ENCODE results near the gene FAM83E. TPM values are rescaled to one million over a fixed set of nuclear protein-coding genes. Genes with fewer than 3 reads are reported as not detected.

Gene FAM83E
- total and polyA plus RNA-seq, 10 of the 15 experiments (the other 5 are each of a cell fraction or from before 2014, with no cell fraction given) = 0.14 to 2.5 (median 0.33) TPM; not detected in 4

DNA sequence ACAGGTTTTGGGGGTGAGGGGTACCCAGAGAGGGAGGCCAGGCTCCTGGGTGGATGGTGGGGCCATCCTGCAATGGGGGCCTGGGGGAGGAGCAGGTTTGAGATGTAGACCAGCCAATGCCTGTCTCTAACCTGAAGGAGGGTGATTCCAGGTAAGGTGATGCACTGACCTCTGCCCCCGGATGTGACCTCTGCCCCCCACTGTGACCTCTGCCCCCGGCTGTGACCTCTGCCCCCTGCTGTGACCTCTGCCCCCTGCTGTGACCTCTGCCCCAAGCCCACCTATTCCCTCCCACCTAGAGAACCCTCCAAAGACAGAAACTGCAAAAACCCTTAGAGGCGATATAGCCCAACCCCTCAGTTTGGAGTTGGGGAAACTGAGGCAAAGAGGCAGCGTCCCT, 18.6 kb downstream of the FAM83E start:
- Histone ChIP-seq H3K79me2 (ENCODE audit: control insufficient read depth, insufficient read depth, low read length) (no peaks in the 10 kb centered on the region; the same call in 1 of the 2 replicates), H3K4me1 (ENCODE audit: control insufficient read depth, insufficient read depth, low read length) (peaks cover 6% of the 10 kb centered on the region; the same call in 1 of the 2 replicates), H3K4me2 (ENCODE audit: control insufficient read depth, insufficient read depth) (peak overlapping the region; percentile 69), H3K27me3 (replicated peaks in 1 of 2; ENCODE audit: control insufficient read depth in 2 of 2, insufficient read depth in 2 of 2, low read length in 1 of 2) (peaks cover 0 to 2% of the 10 kb centered on the region in 2 experiments; a peak in 1 of 4 replicates), H3K9me3 (replicated peaks; ENCODE audit: control insufficient read depth, insufficient read depth, low read length) (no peaks in the 10 kb centered on the region), H3K9ac (ENCODE audit: control insufficient read depth, insufficient read depth, low read length) (no peak overlapping the region), H2AFZ (ENCODE audit: control insufficient read depth, low read depth, low read length) (no peak overlapping the region), H4K20me1 (ENCODE audit: control insufficient read depth, insufficient read depth) (no peaks in the 10 kb centered on the region), H3K27ac (ENCODE audit: control insufficient read depth, insufficient read depth) (no peak overlapping the region), H3K4me3 (no peak overlapping the region), H3K36me3 (ENCODE audit: control insufficient read depth in 2 of 2, insufficient read depth in 2 of 2, low read length in 1 of 2) (no peaks in the 10 kb centered on the region)
- no peak for DNase-seq (ENCODE audit: low read depth, low spot score)
- no TSS peak for BruUV-seq (replicated peaks)
- no peak for FAIRE-seq
- WGBS (ENCODE audit: insufficient coverage, insufficient replicate concordance, low lambda C conversion rate, missing lambda C conversion rate) = 84% methylated on average over 3 of the region's 4 CpGs
- CTCF ChIA-PET = interaction anchor here (1.2 kb wide), 1 partner anchor 12 kb away, joined by 6 read pairs; no protein-coding TSS in a partner anchor
- TF ChIP-seq ZNF592 (IDR thresholded peaks at IDR 0.05) (no peak), ASH2L (IDR thresholded peaks at IDR 0.05; ENCODE audit: borderline replicate concordance, low read depth) (no peak), POLR2AphosphoS2 (IDR thresholded peaks at IDR 0.05; ENCODE audit: low read depth, low read length) (no peak), NR2C1 (IDR thresholded peaks at IDR 0.05) (peak; percentile 88), ZNF384 (IDR thresholded peaks at IDR 0.05; ENCODE audit: borderline replicate concordance, low read depth, low read length) (no peak), CBX5 (IDR thresholded peaks at IDR 0.05; ENCODE audit: low read depth) (no peak), NR2F1 (conservative IDR thresholded peaks at IDR 0.05) (peak; percentile 92)
- TF ChIP-seq, protein P1, sequence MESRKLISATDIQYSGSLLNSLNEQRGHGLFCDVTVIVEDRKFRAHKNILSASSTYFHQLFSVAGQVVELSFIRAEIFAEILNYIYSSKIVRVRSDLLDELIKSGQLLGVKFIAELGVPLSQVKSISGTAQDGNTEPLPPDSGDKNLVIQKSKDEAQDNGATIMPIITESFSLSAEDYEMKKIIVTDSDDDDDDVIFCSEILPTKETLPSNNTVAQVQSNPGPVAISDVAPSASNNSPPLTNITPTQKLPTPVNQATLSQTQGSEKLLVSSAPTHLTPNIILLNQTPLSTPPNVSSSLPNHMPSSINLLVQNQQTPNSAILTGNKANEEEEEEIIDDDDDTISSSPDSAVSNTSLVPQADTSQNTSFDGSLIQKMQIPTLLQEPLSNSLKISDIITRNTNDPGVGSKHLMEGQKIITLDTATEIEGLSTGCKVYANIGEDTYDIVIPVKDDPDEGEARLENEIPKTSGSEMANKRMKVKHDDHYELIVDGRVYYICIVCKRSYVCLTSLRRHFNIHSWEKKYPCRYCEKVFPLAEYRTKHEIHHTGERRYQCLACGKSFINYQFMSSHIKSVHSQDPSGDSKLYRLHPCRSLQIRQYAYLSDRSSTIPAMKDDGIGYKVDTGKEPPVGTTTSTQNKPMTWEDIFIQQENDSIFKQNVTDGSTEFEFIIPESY (IDR thresholded peaks at IDR 0.05) = no peak
- in situ Hi-C loops (cut with MboI) (no loop called here), intact Hi-C loops (cut with micrococcal nuclease; ENCODE audit: unreplicated experiment) (no loop called here)
- no peak for ATAC-seq
- POLR2A ChIA-PET = interaction anchor here (0.6 kb wide), 1 partner anchor 15 kb away, joined by 3 read pairs; no protein-coding TSS in a partner anchor
- RAD21 ChIA-PET (ENCODE audit: unreplicated experiment) = no interaction called here
- SMC1A ChIA-PET (ENCODE audit: uncharacterized antibody, unreplicated experiment) = interaction anchor here (2.0 kb wide), 1 partner anchor 13 kb away, joined by 6 read pairs; no protein-coding TSS in a partner anchor

All from GM12878 (cell line).